Aorta (tissue), 5 donors: ENCODE results near the gene C16orf46. TPM values are rescaled to one million over a fixed set of nuclear protein-coding genes. Genes with fewer than 3 reads are reported as not detected.

Experiments
- ATAC-seq: fragments of 200-7000 bp; cut with Tn5 transposase; one replicate; pipeline ENCODE4 v1.9.1; 2022; ENCODE audit warnings: moderate library complexity; ENCODE audit not compliant: low FRiP score
- DNase-seq, 2 donors: peaks; one replicate each; pipeline ENCODE4 v3.0.0-alpha.2; 2020
- H3K27ac ChIP-seq, 2 donors: one replicate each; pipeline ENCODE4 v1.5.1; 2013; ENCODE audit warnings: low read length in 2 of 2, mild to moderate bottlenecking in 2 of 2, moderate library complexity in 2 of 2, control low read depth in 1 of 2, inconsistent platforms in 1 of 2, low read depth in 1 of 2
- H3K27me3 ChIP-seq, 2 donors: one replicate each; pipeline ENCODE4 v1.6.1; 2013; ENCODE audit warnings: control low read depth in 1 of 2, low read length in 1 of 2, mild to moderate bottlenecking in 1 of 2, moderate library complexity in 1 of 2; ENCODE audit not compliant: insufficient read depth in 2 of 2, control insufficient read depth in 1 of 2
- H3K36me3 ChIP-seq, 2 donors: one replicate each; pipeline ENCODE4 v1.6.1; 2013; ENCODE audit warnings: control low read depth in 1 of 2, low read length in 1 of 2, mild to moderate bottlenecking in 1 of 2; ENCODE audit not compliant: insufficient read depth in 2 of 2, control insufficient read depth in 1 of 2
- H3K4me1 ChIP-seq, 2 donors: one replicate each; pipeline ENCODE4 v1.6.1; 2013; ENCODE audit warnings: low read length in 2 of 2, control low read depth in 1 of 2, mild to moderate bottlenecking in 1 of 2, moderate library complexity in 1 of 2; ENCODE audit not compliant: insufficient read depth in 2 of 2, control insufficient read depth in 1 of 2
- H3K4me3 ChIP-seq, 2 donors: one replicate each; pipeline ENCODE4 v1.5.1; 2013; ENCODE audit warnings: low read length in 2 of 2, control low read depth in 1 of 2, mild to moderate bottlenecking in 1 of 2
- H3K9me3 ChIP-seq: one replicate; pipeline ENCODE4 v1.6.1; 2013; ENCODE audit warnings: mild to moderate bottlenecking, low read length; ENCODE audit not compliant: control insufficient read depth
- WGBS, 2 donors: extraction: QIAGEN DNeasy Blood & Tissue Kit; methylation state at CpG; one replicate each; pipeline ENCODE4 v1.1.7; 2013; 5-methylcytosine and 5-hydroxymethylcytosine counted together
- intact Hi-C, 2 donors: fragments of 100-400 bp; cut with DNase I; formaldehyde crosslinking; loops; one replicate each; pipeline versions ENCODE4 v1.14.2 to v1.15.0; 2022
- polyA plus RNA-seq, 2 donors: library from polyadenylated mRNA; stranded (reverse); fragments of 200-250 nt; gene quantifications; one replicate each; pipeline ENCODE4 v1.2.3, GENCODE V29; 2013
- total RNA-seq, 2 donors: library from RNA; stranded (reverse); fragmentation: NEBNext Ultra II Directional; extraction: Animal tissue kit (Norgen Biotek cat#: 25700); gene quantifications; one replicate each; pipeline ENCODE4 v1.2.1, GENCODE V29; 2021
- donor health status: healthy with polysubstance abuse.
- donor health status: Bipolar disorder and iron deficiency.
- donor health status: DM: no; HTN: no; CAD: no.
- donor health status: DM: no; HTN: no; CAD: no.
- donor health status: DM: yes; HTN: yes; CAD: no.

C16orf46 gene
- total and polyA plus RNA-seq, 4 donors: 0.24 to 0.49 (median 0.35) TPM

DNA sequence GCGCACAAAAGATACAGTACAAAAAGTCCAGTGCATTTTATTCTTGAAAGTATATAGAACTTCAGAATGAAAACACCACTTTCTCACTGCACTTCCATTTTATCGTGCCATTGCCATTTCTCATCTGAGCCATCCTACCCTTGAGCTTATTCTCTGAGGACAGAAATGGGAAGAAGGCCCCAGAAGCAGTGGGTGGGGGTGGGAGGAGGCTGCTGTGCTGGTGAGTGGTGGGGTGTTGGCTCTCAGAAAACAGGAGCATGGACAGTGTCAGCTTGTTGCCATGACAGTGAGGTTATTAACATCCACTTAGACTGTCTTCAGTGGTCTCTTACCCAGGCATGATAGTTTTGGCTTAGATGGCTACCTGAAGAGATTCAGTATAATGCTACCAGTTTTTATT, 36.9 kb downstream of the C16orf46 start:
- H3K4me3 ChIP-seq: no peak overlapping the region
- WGBS, 2 donors: 65 to 71% methylated on average over 2 of the region's 2 CpGs
- DNase-seq (no peak), ATAC-seq (no peak)
- peaks cover 4 to 7% of the 10 kb centered on the region in 2 donors for H3K4me1 ChIP-seq
- no peaks in the 10 kb centered on the region for H3K27me3 ChIP-seq
- intact Hi-C loops: no loop called here
- no peak overlapping the region for H3K27ac ChIP-seq
- H3K36me3 ChIP-seq: peaks cover 7 to 9% of the 10 kb centered on the region in 2 donors
- H3K9me3 ChIP-seq: no peaks in the 10 kb centered on the region

DNA sequence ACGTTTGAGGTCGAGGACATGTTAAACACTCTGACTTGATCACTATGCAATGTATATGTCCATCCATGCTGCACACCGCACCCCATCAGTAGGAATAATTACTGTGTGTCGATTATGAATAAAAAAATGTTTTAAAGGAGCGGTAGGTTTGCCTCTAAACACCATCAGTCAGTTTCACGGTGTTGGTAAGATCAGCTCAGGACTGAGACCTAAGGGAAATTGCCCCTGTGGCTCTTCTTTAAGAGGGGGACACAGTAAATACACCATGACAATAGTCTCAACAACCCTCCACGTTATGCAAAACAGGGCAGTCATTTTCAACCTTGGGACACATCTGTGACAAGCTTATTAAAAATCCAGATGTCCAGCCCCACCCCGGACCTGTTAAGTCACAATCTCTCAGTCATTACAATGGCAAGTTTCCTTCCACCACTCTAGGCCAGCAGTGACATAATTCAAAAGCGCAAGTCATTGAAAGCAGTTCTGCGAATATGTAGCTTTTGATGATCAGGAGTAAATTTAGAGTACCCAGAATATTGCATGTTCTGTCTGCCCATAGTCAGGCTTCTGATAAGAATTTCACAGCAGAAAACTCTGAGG, 40.2 kb downstream of the C16orf46 start:
- peaks cover 4 to 7% of the 10 kb centered on the region in 2 donors for H3K4me1 ChIP-seq
- intact Hi-C loops: loop anchor here (5.0 to 10.0 kb wide), 4 partner anchors 40 to 698 kb away; partner anchors contain the start of genes C16orf46 (in 2 of the 2) and GAN (in 1 of the 2)
- H3K27ac ChIP-seq: no peak overlapping the region
- H3K36me3 ChIP-seq: peaks cover 0 to 2% of the 10 kb centered on the region in 2 donors
- H3K27me3 ChIP-seq: no peaks in the 10 kb centered on the region
- ATAC-seq (no peak), DNase-seq (no peak)
- no peaks in the 10 kb centered on the region for H3K9me3 ChIP-seq
- peak overlapping the region; percentile 90 to 97 for H3K4me3 ChIP-seq
- 25% methylated on average over 10 of the region's 10 CpGs for WGBS, 2 donors

- WGBS, 2 donors: 0 to 1% methylated on average over 31 to 80 of the region's 80 CpGs
- DNase-seq (peak; percentile 58 to 77), ATAC-seq (peak; percentile 54)
- Histone ChIP-seq H3K27me3 (no peaks in the 10 kb centered on the region), H3K27ac (peak overlapping the region in 1 of 2 donors; percentile 69), H3K9me3 (no peaks in the 10 kb centered on the region), H3K4me1 (peaks cover 4 to 7% of the 10 kb centered on the region in 2 donors), H3K36me3 (no peaks in the 10 kb centered on the region), H3K4me3 (peak overlapping the region; percentile 90 to 97)
- intact Hi-C loops: loop anchor here (2.0 to 10.0 kb wide), 5 partner anchors 29 to 699 kb away; partner anchors contain the start of genes C16orf46 (in 2 of the 2), CENPN (in 1 of the 2), CMC2 (in 1 of the 2) and GAN (in 1 of the 2)
Measured at GRCh38 chr16:81035975-81036750, 40.9 kb downstream of the C16orf46 start.

GRCh38 chr16:81035398-81035974, 41.6 kb downstream of the C16orf46 start, which contains the start of gene ATMIN:
TSS of gene ATMIN (plus strand) at chr16:81035842. CDS start at chr16:81035871, 29 bp downstream.
- Histone ChIP-seq H3K9me3 (no peaks in the 10 kb centered on the region), H3K27ac (peak within 1 kb of the TSS in 1 of 2 donors; percentile 69), H3K27me3 (no peaks in the 10 kb centered on the region), H3K4me3 (peak within 1 kb of the TSS; percentile 90 to 97), H3K4me1 (peaks cover 4 to 7% of the 10 kb centered on the region in 2 donors), H3K36me3 (no peaks in the 10 kb centered on the region)
- whole genome bisulfite sequencing, 2 donors: 5 to 9% methylated on average over 31 to 54 of the region's 54 CpGs
- ATAC-seq: peak; percentile 99
- DNase-seq: peak; percentile 90 to 94
- intact Hi-C loops: loop anchor here (2.0 to 10.0 kb wide), 5 partner anchors 29 to 699 kb away; partner anchors contain the start of genes C16orf46 (in 2 of the 2), CENPN (in 1 of the 2), CMC2 (in 1 of the 2) and GAN (in 1 of the 2)

DNA sequence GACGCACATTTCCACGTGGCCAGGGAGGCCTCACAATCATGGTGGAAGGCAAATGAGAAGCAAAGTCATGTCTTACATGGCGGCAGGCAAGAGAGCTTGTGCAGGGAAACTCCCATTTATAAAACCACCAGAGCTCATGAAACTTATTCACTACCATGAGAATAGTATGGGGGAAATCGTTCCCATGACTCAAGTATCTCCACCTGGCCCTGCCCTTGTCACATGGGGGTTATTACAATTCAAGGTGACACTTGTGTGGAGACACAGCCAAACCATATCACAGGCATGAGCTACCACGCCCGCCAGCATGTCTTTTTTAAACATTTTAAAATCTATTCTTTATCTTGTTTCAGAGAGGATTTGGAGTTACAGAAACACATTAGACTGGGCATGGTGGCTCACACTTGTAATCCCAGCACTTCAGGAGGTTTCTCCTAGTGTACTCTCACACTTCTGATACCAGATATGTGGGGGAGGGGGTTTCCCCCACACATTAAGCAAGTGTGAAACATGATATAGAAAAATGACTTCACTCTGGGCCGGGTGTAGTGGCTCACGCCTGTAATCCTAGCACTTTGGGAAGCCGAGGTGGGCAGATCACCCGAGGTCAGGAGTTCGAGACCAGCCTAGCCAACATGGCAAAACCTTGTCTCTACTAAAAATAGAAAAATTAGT, 47.0 kb downstream of the C16orf46 start:
- no peaks in the 10 kb centered on the region for H3K27me3 ChIP-seq
- H3K4me1 ChIP-seq: no peaks in the 10 kb centered on the region
- ATAC-seq (no peak), DNase-seq (no peak)
- H3K4me3 ChIP-seq: no peak overlapping the region
- intact Hi-C loops: loop anchor here (10.0 kb wide), 3 partner anchors 145 to 705 kb away; partner anchors contain the start of gene GAN (in 1 of the 2)
- no peak overlapping the region for H3K27ac ChIP-seq
- no peaks in the 10 kb centered on the region for H3K9me3 ChIP-seq
- no peaks in the 10 kb centered on the region for H3K36me3 ChIP-seq
- 87 to 96% methylated on average over 11 of the region's 11 CpGs for WGBS, 2 donors

- no peak overlapping the region for H3K27ac ChIP-seq
- intact Hi-C loops: no loop called here
- DNase-seq (no peak), ATAC-seq (no peak)
- 89 to 94% methylated on average over 4 of the region's 4 CpGs for WGBS, 2 donors
- H3K9me3 ChIP-seq: no peaks in the 10 kb centered on the region
- H3K27me3 ChIP-seq: no peaks in the 10 kb centered on the region
- no peaks in the 10 kb centered on the region for H3K4me1 ChIP-seq
- H3K4me3 ChIP-seq: no peak overlapping the region
- H3K36me3 ChIP-seq: no peaks in the 10 kb centered on the region
Measured at GRCh38 chr16:81026429-81026828, 50.6 kb downstream of the C16orf46 start.

GRCh38 chr16:81018496-81018895, 58.5 kb downstream of the C16orf46 start:
- WGBS, 2 donors: 93 to 98% methylated on average over 2 of the region's 2 CpGs
- intact Hi-C loops: no loop called here

GRCh38 chr16:81014672-81015071, 62.4 kb downstream of the C16orf46 start:
- intact Hi-C loops: no loop called here
- no peak for DNase-seq
- H3K36me3 ChIP-seq: no peaks in the 10 kb centered on the region
- no peak overlapping the region for H3K27ac ChIP-seq
- 91 to 93% methylated on average over 2 of the region's 2 CpGs for WGBS, 2 donors
- H3K9me3 ChIP-seq: no peaks in the 10 kb centered on the region
- no peak for ATAC-seq
- no peak overlapping the region for H3K4me3 ChIP-seq
- no peaks in the 10 kb centered on the region for H3K27me3 ChIP-seq
- H3K4me1 ChIP-seq: no peaks in the 10 kb centered on the region

More at GRCh38 chr16:81018496-81018895, 58.5 kb downstream of the C16orf46 start:
- H3K27me3 ChIP-seq: no peaks in the 10 kb centered on the region
- no peaks in the 10 kb centered on the region for H3K36me3 ChIP-seq
- no peak for DNase-seq
- H3K9me3 ChIP-seq: no peaks in the 10 kb centered on the region
- ATAC-seq: no peak
- H3K27ac ChIP-seq: no peak overlapping the region
- no peak overlapping the region for H3K4me3 ChIP-seq
- H3K4me1 ChIP-seq: no peaks in the 10 kb centered on the region
